Measurements from ENCODE around the gene WDR62.
A peak's percentile ranks its signal among the peaks of the same experiment; 100 is the strongest.

WDR62 gene

DNA sequence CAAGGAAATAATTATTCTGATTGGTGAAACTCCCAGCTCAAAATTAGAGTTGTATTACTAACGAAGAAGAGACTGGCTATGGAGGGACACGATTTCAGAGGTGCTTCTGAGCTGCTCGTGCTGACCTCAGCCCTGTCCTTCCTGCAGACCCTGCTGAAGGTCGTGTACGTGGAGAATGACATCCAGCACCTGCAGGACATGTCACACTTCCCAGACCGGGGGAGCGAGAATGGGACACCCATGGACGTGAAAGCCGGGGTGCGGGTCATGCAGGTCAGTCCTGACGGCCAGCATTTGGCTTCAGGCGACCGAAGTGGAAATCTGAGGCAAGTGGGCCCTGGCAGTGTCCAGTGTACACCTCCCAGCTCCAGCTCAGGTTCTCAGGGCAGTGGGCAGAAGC lies 28.2 kb downstream of the WDR62 start:
- no peak for DNase-seq

DNA sequence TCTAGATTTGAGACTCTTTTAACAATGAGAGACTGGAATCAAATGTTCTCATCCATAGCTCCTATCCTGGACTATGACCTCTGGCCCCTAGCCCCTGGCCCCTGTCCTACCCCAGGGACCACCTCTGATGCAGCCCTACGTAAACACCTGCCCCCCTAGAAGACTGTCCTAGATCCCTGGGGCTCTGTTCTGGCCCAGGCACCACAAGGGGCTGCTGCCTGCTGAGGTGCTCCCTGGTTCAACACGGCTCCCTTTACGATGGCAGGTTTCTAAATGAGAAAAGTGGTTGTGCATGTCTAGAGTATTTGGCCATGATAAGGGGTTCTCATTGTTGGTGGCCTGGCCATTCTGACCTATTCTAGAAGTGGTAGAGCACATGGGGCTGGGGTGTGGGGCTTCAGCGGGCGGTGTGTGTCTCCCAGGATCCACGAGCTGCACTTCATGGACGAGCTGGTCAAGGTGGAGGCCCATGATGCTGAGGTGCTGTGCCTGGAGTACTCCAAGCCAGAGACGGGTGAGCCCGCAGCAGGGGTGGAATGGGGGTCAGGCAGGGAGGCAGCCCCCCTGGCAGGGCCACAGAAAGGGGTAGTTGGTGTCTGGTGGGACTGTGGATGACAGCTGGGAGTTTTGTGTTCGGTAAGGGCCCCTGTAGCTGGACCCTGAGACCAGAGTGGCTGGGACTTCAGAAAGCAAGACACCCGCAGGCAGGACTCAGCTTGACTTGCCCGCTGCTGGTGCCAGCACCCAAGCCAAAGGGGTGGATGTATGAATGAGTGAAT lies 29.7 kb downstream of the WDR62 start:
- no peak for DNase-seq

DNA sequence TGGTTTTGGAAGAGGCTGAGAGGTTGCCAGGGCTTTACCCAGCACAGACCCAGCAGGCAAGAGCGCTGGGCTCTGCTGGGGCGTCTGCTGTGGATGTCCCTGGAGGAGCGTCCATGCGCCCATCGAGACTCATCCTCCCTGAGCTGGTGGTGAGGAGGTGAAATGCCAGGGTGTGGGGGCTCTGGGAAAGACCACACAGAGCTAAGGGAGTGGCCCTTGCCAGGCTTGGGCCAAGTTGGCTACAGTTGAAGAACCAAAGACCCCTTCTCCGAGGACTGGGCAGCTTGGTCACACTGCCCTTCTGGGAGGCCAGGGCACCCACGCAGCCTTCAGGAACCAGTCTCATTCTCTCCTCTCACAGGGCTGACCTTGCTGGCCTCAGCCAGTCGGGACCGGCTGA lies 31.6 kb downstream of the WDR62 start:
- DNase-seq: no peak

DNA sequence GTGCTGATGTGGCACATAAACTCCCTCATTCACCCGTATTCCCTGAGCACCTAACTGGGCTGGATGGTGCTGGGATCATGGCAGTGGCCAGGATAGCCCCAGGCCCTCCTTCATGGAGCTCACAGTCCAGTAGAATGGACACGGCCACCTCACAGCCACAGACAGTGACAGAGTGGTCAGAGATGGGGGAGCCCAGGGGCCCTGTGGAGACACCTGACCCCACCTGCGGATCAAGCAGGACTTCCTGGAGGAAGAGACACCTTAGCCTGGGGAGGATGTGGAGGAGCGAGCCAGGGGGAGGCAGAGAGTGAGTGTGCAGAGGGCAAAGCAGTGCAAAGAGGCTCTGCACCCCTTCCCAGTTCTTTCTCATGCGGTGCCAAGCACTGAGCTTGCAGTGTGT lies 35.1 kb downstream of the WDR62 start:
- no peak for DNase-seq

DNA sequence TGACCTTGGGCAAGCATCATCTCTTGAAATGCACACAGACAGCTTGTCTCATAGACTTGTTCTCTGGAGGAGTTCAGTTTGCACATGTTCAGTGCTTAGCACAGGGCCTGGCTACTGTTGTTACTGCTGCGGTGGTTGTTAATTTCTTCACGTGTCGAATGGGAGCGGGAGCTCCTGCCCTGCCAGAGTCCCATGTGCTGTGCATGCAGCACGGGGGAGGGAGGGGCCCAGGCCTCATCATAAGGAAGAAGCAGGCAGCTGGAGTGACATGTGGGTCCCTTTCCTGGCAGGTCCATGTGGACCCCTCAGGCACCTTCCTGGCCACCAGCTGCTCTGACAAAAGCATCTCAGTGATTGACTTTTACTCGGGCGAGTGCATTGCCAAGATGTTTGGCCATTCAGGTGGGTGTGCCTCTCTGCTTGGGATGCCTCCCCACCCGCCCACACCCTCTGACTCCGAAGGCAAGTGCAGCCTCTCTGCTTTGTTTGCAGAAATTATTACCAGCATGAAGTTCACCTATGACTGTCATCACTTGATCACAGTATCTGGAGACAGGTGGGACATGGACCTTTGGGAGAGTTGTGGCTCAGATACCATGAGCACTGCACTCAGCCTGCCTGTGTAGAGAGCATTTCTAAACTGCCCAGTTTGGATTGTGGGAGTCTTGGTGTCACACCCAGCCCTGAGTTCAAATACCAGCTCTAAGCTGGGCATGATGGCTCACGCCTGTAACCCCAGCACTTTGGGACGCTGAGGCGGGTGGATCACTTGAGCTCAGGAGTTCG lies 36.4 kb downstream of the WDR62 start:
- DNase-seq: no peak

DNA sequence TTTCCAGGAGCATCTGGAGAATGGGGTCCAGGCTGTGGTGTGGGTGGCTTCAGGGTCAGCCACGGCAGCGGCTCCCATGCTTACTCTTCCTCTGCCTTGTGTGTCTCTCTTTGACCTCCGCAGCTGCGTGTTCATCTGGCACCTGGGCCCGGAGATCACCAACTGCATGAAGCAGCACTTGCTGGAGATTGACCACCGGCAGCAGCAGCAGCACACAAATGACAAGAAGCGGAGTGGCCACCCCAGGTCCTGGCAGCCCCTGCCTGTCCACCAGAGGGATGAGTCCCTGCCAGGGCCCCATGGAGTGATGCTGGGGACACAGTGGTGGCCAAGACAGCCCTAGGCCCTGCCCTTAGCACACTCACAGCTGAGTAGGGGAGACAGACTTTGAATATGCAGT lies 37.9 kb downstream of the WDR62 start:
- DNase-seq: no peak

DNA sequence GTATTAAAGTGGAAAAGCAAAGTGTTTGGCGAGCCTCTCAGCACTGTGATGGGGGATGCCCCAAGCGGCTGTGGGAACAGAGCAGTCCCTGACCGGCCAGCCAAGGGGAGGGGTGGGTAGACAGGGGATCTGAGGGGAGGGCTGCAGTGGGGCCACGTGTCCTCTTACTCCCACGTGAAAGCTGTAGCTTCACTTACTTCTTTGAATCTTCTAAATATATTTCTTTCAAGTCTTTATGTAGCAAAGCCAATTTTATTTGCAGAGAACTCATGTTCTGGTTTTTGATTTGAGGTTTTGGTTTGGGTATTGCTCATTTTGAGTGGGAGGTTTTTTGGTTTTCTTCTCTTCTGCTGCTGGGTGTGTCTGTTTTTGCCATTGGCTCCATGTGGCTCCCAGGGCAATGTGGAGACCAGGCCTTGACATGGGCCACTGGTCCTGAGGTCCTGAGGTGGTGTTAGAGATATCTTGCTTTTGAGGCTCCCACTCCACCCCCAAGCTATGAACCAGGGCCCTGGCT lies 38.5 kb downstream of the WDR62 start:
- no peak for DNase-seq

DNA sequence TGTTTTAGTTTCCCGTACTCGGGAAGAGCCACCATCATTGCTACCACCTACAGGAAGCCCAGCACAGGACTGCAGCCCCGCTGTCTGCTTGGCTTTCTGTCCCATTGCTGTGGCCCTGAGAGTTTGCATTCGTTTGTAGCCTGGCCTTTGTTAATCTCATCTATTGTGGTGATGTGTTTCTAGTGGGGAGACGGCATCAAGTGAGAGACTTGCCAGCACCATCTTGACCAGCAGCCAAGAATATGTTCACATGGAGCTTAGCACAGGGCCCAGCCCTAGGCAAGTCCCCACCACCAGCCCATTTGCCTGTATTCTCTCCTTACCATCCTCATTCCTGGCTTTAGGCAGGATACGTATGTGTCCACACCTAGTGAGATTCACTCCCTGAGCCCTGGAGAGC lies 39.0 kb downstream of the WDR62 start:
- no peak for DNase-seq

DNA sequence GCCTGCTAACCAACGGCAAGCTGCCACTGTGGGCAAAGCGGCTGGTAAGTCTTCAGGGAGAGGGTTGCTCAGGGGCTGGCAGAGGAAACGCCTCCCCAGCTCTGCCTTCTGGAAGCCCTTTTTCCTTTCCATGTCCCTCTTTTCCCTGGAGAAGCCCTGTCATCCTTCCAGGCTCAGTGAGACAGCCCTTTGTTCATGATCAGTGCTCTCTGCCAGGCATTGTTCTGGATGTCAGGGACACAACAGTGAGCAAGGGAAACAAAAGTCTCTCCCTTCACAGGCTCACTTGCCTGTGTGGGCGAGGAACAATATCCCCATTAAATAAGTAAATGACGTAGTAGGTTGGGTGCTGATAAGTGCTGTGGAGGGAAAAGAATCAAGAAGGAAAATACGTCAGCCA lies 42.3 kb downstream of the WDR62 start:
- no peak for DNase-seq

DNA sequence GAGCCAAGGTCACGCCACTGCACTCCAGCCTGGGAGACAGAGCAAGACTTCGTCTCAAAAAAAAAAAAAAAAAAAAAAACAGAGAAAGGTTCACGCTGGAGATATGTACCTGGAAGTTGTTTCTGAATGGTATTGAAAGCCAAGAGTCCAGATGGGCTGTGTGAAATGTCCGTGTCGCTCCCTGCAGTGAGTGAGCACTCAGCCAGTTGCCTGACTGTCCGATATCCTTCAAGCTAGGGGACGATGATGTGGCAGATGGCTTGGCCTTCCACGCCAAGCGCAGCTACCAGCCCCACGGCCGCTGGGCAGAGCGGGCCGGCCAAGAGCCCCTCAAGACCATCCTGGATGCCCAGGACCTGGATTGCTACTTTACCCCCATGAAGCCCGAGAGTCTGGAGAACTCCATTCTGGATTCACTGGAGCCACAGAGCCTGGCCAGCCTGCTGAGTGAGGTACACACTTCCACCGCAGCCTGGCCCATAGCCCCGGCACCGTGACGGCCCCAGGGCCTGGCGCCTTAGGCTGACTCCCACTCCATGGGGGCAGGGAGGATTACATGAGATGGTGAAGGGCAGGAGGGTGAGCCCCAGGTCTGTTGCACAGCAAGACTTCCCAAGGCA lies 44.6 kb downstream of the WDR62 start:
- DNase-seq: no peak

DNA sequence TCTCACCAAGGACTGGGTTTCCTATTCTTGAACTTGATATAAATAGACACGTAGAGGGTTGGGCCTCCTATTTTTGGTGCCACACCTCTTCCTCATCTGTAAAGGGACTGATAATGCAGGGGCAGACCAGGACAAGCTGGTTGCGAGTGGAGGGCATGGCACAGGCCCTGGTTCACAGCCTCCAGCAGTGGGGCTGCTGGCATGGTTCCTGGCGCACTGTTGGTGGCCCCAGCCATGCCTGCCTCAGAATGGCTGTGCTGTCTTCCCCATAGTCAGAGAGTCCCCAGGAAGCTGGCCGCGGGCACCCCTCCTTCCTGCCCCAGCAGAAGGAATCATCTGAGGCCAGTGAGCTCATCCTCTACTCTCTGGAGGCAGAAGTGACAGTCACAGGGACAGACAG lies 45.8 kb downstream of the WDR62 start:
- DNase-seq: peak; percentile 78

DNA sequence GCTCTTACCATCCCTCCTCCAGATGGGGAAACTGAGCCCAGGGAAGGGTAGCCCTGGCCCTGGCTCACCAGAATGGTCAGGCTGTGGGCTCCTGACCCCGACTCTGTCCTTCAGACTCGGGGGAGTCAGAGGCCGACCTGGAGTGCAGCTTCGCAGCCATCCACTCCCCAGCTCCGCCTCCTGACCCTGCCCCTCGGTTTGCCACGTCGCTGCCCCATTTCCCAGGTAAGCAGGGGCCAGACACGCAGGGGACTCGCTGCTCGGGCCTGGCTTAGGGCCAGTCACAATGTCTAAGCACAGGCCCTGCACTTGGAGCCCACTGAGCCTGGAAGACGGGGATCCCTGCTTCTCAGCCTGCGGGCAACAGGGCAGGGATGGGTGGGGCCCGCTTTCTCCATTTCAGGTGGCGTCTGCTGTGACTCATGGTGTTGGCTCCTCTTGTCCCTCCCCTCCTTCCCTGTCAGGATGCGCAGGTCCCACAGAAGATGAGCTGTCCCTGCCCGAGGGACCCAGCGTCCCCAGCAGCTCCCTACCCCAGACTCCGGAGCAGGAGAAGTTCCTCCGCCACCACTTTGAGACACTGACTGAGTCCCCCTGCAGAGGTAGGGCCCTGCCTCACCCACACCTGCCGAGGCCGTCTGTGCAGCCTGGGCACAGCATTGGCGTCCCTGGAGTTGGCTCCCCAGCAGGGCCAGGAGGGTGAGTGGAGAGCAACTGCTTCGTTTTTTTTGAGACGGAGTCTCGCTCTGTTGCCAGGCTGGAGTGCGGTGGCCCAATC lies 47.0 kb downstream of the WDR62 start:
- DNase-seq: no peak

DNA sequence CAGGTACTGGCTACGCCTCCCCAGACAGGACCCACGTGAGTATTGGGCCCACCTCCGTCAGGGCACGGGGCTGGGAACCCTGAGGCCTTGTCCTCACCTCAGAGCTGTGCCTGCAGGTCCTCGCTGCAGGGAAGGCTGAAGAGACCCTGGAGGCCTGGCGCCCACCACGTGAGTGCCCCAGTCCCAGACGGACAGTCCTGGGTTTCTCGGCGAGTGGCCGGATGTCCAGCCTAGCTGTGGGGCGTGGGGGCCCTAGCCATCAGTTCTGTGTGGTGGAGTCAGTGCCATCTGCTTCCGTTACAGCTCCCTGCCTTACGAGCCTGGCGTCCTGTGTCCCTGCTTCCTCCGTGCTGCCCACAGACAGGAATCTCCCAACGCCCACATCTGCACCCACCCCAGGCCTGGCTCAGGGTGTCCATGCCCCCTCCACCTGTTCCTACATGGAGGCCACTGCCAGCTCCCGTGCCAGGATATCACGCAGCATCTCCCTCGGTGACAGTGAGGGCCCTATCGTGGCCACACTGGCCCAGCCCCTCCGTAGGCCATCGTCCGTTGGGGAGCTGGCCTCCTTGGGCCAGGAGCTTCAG lies 48.4 kb downstream of the WDR62 start:
- DNase-seq: no peak

DNA sequence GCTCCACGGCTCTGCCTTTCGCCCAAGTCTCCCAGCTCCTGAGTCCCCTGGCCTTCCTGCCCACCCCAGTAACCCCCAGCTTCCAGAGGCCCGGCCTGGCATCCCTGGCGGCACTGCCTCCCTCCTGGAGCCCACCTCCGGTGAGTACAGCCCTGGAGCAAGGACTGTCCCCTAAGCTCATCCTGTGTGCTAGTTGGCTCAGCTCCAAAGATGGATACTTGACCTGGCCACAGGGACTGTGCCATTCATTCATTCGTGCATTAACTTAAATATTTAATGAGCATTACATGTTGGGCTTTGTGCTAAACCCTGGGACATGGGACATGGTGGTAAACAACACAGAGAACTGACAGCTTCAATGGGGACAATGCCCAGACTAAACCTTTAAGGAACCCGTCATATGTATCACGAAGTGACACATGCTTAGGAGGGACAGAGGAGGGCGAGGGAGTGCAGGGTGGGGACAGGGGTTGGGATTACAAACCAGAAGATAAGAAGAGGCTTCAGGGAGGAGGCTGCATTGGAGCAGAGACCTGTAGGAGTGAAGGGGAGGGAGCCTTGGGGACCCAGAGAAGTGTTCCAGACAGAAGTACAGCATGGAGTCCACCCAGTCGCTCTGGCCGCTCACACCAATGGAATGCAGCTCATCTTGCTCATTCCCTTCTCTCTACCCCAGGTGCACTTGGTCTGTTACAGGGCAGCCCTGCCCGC lies 49.3 kb downstream of the WDR62 start:
- DNase-seq: peak; percentile 75

DNA sequence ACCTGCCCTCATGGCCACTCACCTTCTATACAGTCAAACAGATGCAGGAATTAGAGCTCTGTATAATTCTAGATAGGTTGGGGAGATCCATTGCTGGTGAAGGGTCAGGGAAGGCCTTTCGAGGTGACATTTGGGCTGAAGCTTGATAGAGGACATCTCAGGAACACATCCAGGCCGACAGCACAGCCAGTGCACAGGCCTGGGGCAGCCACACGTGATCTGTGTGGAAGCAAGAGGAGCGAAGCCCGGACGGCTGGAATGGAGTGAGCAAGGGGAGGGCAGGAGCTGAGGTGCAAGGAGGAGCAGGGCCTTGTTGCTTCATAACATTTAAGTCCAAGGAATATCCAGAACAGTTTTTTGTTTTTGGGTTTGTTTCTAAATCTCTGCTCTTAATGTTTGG lies 51.7 kb downstream of the WDR62 start:
- DNase-seq: no peak

DNA sequence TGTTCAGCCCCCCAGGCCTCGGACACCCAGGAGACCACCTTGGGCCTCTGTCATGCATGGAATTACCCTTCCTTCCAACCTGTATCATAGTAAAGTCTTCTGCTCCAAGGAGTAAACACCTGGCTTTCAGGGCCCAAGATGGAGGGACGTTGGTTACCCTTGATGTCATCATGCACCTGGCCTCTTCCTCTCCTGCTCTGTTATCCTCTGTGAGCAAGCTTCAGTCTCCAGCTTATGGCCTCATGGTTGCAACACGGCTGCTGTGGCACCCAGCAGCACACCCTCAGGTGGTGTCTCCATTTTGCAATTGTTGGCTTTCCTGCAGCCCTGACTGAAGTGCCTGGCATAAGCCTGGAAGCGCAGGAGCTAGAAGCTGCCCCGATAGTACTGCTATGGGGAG lies 52.3 kb downstream of the WDR62 start:
- no peak for DNase-seq

DNA sequence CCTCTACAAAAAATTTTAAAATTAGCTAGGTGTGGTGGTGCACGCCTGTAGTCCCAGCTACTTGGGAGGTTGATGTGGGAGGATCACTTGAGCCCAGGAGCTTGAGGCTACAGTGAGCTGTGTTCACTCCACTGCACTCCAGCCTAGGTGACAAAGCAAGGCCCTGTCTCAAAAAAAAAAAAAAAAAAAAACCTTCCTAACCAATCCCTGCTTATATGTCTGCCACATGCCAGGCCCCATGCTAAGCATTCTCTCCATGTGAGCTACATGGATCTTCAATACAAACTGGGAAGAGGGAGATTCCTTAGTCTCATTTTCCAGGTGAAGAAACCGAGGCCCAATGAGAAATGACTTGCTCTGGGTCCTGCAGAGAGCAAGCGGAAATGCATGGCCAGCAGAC lies 54.0 kb downstream of the WDR62 start:
- DNase-seq: no peak

DNA sequence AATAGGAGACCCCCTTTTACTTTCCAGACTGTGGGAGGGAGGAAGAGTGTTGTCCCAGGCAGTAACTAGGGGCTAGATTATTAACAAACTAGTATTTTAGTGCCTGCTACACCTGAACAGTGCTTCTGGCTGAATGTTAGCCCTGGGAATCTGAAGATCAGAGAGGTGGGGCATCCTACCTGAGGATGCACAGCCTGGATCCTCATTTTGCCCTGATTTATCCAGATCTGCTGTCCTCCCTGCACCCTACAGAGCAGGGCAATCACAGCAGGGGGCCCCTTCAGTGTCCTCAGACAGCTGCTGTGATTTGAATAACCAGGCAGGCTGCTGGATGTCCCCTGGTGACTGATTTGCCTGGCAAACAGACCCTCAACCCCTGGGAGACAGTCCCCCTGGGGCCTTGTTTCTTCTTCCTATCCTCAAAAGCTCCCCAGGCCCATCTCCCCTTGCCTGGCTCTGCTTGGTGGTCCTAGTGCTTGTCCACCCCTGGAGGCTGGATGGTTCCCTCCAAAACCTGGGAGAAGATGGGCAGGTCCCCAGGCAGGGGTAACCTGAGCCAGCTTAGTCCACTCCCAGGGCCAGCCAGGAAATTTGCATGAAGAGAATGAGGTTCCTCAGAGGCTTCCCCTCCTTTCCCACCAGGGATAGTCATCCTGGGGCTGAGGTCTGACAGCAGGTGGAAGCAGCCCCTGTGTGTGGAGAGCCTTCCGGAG lies 55.9 kb downstream of the WDR62 start, which contains the start of gene OVOL3:
OVOL3 (plus strand) TSS at position 657 of the 713 bp plus-strand sequence. CDS start 60 bp downstream, outside the sequence.
- DNase-seq: no peak

DNA sequence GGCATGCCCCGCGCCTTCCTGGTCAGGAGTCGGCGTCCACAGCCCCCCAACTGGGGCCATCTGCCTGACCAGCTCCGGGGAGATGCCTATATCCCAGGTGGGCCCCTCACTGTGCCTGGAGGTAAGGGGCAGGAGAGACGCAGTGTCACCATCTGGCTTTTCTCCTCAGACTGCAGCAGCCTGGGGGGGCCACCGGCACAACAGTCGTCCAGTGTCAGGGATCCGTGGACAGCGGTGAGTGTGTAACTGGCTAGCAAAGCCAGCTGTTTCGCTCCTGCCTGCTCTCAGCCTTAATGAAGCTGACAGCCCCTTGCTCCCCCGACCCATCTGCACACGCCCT lies 56.5 kb downstream of the WDR62 start:
- no peak for DNase-seq

DNA sequence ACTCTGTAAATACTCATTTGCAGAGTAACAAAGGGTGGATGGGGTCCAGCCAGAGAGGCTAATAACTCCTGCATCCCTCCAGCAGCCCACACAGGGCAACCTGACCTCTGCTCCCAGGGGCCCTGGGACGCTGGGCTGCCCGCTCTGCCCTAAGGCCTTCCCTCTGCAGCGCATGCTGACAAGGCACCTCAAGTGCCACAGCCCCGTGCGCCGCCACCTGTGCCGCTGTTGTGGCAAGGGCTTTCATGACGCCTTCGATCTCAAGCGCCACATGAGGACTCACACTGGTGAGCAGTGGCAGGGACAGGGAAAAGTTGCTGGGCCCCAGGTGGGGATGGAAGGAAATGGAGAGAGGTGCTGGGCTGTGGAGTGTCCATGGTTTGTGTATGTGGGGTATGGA lies 58.0 kb downstream of the WDR62 start:
- DNase-seq: no peak

DNA sequence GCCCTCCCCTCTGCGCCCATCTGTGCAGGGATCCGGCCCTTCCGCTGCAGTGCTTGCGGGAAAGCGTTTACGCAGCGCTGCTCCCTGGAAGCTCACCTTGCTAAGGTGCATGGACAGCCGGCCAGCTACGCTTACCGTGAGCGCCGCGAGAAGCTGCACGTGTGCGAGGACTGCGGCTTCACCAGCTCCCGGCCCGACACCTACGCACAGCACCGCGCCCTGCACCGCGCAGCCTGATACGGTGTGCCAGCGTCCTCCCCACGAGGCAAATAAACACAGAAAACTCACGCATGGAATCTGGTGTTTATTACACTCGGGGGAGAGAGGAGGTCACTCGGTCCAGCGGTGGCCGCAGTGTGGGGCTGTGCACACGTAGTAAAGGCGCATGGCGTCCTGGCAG lies 58.7 kb downstream of the WDR62 start:
- DNase-seq: no peak
